ENCODE measurements around the gene BEX3. TPM values are rescaled to one million over a fixed set of nuclear protein-coding genes. Genes with fewer than 3 reads are reported as not detected.

The BEX3 gene
- total RNA-seq, 1 experiment from 2014 or later = 263 TPM

GRCh38 chrX:103404231-103405008 lies 28.1 kb downstream of the BEX3 start (continued):
- TF ChIP-seq AFF4 (CRISPR knock-in tag; IDR thresholded peaks at IDR 0.05; ENCODE audit: borderline replicate concordance) (no peak), ATF2 (CRISPR knock-in tag; IDR thresholded peaks at IDR 0.05; ENCODE audit: borderline replicate concordance, low read depth) (no peak), ATF3 (CRISPR knock-in tag; conservative IDR thresholded peaks at IDR 0.05) (no peak), SMAD3 (CRISPR knock-in tag; IDR thresholded peaks at IDR 0.05; ENCODE audit: borderline replicate concordance) (no peak), RELA (CRISPR knock-in tag; IDR thresholded peaks at IDR 0.05; ENCODE audit: borderline replicate concordance) (no peak)

- ChIA-PET CTCF (interaction anchor here (1.4 kb wide), 1 partner anchor 59 kb away, joined by 4 read pairs; no protein-coding TSS in a partner anchor), POLR2A (interaction anchor here (0.9 to 2.7 kb wide), 4 partner anchors 29 to 59 kb away, joined by 5 to 10 read pairs (median 6); partner anchors contain the start of genes BEX3 and TCEAL9)
- H3K27ac Mint-ChIP-seq = no peak overlapping the region
- no peak for TF ChIP-seq ZMAT4 (CRISPR knock-in tag; IDR thresholded peaks at IDR 0.05)
- no peak for TF ChIP-seq ZNF423 (CRISPR knock-in tag; IDR thresholded peaks at IDR 0.05)
- no peak for TF ChIP-seq SOX15 (CRISPR knock-in tag; IDR thresholded peaks at IDR 0.05)
- no peak for TF ChIP-seq NR3C1 (CRISPR knock-in tag; conservative IDR thresholded peaks at IDR 0.05; ENCODE audit: low read depth)
- no peak for TF ChIP-seq OVOL2 (CRISPR knock-in tag; IDR thresholded peaks at IDR 0.05; ENCODE audit: borderline replicate concordance)
- TF ChIP-seq USF2 (CRISPR knock-in tag; IDR thresholded peaks at IDR 0.05) = no peak
- no peak for TF ChIP-seq ERG (CRISPR knock-in tag; IDR thresholded peaks at IDR 0.05)
- peaks cover 44% of the 10 kb centered on the region for H3K27me3 Mint-ChIP-seq (ENCODE audit: low read depth)
- peaks cover 18% of the 10 kb centered on the region for H3K4me1 Mint-ChIP-seq
- H3K4me3 Mint-ChIP-seq = peak overlapping the region; percentile 88
- DNase-seq (ENCODE audit: low spot score) (no peak), ATAC-seq (peak; percentile 65)
- H3K9me3 Mint-ChIP-seq = peaks cover 6% of the 10 kb centered on the region
- H3K36me3 Mint-ChIP-seq = peaks cover 10% of the 10 kb centered on the region; the same call in 1 of the 2 replicates
Observed at GRCh38 chrX:103405009-103405333, 28.6 kb downstream of the BEX3 start.

GRCh38 chrX:103406256-103406655 lies 29.9 kb downstream of the BEX3 start:
- DNase-seq (ENCODE audit: low spot score) (no peak), ATAC-seq (no peak)
- peaks cover 17% of the 10 kb centered on the region for H3K36me3 Mint-ChIP-seq
- ChIA-PET POLR2A (no interaction called here), CTCF (no interaction called here)
- peaks cover 18% of the 10 kb centered on the region for H3K4me1 Mint-ChIP-seq
- peaks cover 6% of the 10 kb centered on the region for H3K9me3 Mint-ChIP-seq
- H3K4me3 Mint-ChIP-seq = peak overlapping the region; percentile 88; the same call in 1 of the 2 replicates
- no peak overlapping the region for H3K27ac Mint-ChIP-seq
- H3K27me3 Mint-ChIP-seq (ENCODE audit: low read depth) = peaks cover 32% of the 10 kb centered on the region
- TF ChIP-seq OVOL2 (CRISPR knock-in tag; IDR thresholded peaks at IDR 0.05; ENCODE audit: borderline replicate concordance) (no peak), AR (CRISPR knock-in tag; IDR thresholded peaks at IDR 0.05) (no peak), E2F5 (CRISPR knock-in tag; IDR thresholded peaks at IDR 0.05) (no peak), NFYB (CRISPR knock-in tag; conservative IDR thresholded peaks at IDR 0.05; ENCODE audit: low read depth) (no peak), ATF6 (CRISPR knock-in tag; IDR thresholded peaks at IDR 0.05) (no peak)

Measured in WTC11 (cell line).